ENCODE results near the gene VAV2. TPM values are rescaled to one million over a fixed set of nuclear protein-coding genes. Genes with fewer than 3 reads are reported as not detected.

The VAV2 gene
- total and polyA plus RNA-seq, 9 of the 15 experiments (the other 6 are each of a cell fraction or from before 2014, with no cell fraction given): 0.01 to 2.7 (median 1.0) TPM; not detected in 1

GRCh38 chr9:133737071-133737773 is 254.9 kb downstream of the VAV2 start (continued):
- TF ChIP-seq, protein P1, sequence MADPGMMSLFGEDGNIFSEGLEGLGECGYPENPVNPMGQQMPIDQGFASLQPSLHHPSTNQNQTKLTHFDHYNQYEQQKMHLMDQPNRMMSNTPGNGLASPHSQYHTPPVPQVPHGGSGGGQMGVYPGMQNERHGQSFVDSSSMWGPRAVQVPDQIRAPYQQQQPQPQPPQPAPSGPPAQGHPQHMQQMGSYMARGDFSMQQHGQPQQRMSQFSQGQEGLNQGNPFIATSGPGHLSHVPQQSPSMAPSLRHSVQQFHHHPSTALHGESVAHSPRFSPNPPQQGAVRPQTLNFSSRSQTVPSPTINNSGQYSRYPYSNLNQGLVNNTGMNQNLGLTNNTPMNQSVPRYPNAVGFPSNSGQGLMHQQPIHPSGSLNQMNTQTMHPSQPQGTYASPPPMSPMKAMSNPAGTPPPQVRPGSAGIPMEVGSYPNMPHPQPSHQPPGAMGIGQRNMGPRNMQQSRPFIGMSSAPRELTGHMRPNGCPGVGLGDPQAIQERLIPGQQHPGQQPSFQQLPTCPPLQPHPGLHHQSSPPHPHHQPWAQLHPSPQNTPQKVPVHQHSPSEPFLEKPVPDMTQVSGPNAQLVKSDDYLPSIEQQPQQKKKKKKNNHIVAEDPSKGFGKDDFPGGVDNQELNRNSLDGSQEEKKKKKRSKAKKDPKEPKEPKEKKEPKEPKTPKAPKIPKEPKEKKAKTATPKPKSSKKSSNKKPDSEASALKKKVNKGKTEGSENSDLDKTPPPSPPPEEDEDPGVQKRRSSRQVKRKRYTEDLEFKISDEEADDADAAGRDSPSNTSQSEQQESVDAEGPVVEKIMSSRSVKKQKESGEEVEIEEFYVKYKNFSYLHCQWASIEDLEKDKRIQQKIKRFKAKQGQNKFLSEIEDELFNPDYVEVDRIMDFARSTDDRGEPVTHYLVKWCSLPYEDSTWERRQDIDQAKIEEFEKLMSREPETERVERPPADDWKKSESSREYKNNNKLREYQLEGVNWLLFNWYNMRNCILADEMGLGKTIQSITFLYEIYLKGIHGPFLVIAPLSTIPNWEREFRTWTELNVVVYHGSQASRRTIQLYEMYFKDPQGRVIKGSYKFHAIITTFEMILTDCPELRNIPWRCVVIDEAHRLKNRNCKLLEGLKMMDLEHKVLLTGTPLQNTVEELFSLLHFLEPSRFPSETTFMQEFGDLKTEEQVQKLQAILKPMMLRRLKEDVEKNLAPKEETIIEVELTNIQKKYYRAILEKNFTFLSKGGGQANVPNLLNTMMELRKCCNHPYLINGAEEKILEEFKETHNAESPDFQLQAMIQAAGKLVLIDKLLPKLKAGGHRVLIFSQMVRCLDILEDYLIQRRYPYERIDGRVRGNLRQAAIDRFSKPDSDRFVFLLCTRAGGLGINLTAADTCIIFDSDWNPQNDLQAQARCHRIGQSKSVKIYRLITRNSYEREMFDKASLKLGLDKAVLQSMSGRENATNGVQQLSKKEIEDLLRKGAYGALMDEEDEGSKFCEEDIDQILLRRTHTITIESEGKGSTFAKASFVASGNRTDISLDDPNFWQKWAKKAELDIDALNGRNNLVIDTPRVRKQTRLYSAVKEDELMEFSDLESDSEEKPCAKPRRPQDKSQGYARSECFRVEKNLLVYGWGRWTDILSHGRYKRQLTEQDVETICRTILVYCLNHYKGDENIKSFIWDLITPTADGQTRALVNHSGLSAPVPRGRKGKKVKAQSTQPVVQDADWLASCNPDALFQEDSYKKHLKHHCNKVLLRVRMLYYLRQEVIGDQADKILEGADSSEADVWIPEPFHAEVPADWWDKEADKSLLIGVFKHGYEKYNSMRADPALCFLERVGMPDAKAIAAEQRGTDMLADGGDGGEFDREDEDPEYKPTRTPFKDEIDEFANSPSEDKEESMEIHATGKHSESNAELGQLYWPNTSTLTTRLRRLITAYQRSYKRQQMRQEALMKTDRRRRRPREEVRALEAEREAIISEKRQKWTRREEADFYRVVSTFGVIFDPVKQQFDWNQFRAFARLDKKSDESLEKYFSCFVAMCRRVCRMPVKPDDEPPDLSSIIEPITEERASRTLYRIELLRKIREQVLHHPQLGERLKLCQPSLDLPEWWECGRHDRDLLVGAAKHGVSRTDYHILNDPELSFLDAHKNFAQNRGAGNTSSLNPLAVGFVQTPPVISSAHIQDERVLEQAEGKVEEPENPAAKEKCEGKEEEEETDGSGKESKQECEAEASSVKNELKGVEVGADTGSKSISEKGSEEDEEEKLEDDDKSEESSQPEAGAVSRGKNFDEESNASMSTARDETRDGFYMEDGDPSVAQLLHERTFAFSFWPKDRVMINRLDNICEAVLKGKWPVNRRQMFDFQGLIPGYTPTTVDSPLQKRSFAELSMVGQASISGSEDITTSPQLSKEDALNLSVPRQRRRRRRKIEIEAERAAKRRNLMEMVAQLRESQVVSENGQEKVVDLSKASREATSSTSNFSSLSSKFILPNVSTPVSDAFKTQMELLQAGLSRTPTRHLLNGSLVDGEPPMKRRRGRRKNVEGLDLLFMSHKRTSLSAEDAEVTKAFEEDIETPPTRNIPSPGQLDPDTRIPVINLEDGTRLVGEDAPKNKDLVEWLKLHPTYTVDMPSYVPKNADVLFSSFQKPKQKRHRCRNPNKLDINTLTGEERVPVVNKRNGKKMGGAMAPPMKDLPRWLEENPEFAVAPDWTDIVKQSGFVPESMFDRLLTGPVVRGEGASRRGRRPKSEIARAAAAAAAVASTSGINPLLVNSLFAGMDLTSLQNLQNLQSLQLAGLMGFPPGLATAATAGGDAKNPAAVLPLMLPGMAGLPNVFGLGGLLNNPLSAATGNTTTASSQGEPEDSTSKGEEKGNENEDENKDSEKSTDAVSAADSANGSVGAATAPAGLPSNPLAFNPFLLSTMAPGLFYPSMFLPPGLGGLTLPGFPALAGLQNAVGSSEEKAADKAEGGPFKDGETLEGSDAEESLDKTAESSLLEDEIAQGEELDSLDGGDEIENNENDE (IDR thresholded peaks at IDR 0.05; ENCODE audit: low read depth, low read length): no peak
- TF ChIP-seq C11orf30 (IDR thresholded peaks at IDR 0.05; ENCODE audit: low read depth) (no peak), ZKSCAN1 (IDR thresholded peaks at IDR 0.05; ENCODE audit: low read depth, low read length) (no peak), BRD4 (IDR thresholded peaks at IDR 0.05) (no peak), EP400 (IDR thresholded peaks at IDR 0.05) (no peak), ZBED1 (IDR thresholded peaks at IDR 0.05) (no peak), MAFG (tag; conservative IDR thresholded peaks at IDR 0.05) (no peak), ZNF644 (tag; IDR thresholded peaks at IDR 0.05; ENCODE audit: low read depth) (no peak)

All from K562 (cell line).